Measurements from ENCODE around the gene TGFBR2. TPM values are rescaled to one million over a fixed set of nuclear protein-coding genes. Genes with fewer than 3 reads are reported as not detected.
A peak's percentile ranks its signal among the peaks of the same experiment; 100 is the strongest.

Gene TGFBR2
- total RNA-seq, 2 donors from 2014 or later: 37.7 to 45.9 TPM

DNA sequence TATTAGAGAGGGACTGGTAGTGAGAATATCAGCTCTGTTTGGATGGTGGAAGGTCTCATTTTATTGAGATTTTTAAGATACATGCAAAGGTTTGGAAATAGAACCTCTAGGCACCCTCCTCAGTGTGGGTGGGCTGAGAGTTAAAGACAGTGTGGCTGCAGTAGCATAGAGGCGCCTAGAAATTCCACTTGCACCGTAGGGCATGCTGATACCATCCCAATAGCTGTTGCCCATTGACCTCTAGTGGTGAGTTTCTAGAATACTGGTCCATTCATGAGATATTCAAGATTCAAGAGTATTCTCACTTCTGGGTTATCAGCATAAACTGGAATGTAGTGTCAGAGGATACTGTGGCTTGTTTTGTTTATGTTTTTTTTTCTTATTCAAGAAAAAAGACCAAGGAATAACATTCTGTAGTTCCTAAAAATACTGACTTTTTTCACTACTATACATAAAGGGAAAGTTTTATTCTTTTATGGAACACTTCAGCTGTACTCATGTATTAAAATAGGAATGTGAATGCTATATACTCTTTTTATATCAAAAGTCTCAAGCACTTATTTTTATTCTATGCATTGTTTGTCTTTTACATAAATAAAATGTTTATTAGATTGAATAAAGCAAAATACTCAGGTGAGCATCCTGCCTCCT lies 87.2 kb downstream of the TGFBR2 start:
- ATAC-seq (replicated peaks in 1 of 2) (peak; percentile 74 to 76), DNase-seq (peak; percentile 35 to 36)
- Mint-ChIP-seq H3K27me3 (ENCODE audit: low read depth) (no peaks in the 10 kb centered on the region), H3K27ac (peak overlapping the region; percentile 48), H3K36me3 (ENCODE audit: insufficient read depth in 2 of 2) (peaks cover 17 to 56% of the 10 kb centered on the region in 2 donors), H3K9me3 (no peaks in the 10 kb centered on the region), H3K4me3 (no peak overlapping the region), H3K4me1 (ENCODE audit: low read depth) (peaks cover 60% of the 10 kb centered on the region)

GRCh38 chr3:30694148-30694547 lies 87.7 kb downstream of the TGFBR2 start:
- ATAC-seq (replicated peaks in 1 of 2): no peak
- no peak for DNase-seq
- Mint-ChIP-seq H3K27me3 (ENCODE audit: low read depth) (no peaks in the 10 kb centered on the region), H3K4me1 (ENCODE audit: low read depth) (peaks cover 54% of the 10 kb centered on the region), H3K4me3 (no peak overlapping the region), H3K9me3 (no peaks in the 10 kb centered on the region), H3K27ac (peak overlapping the region; percentile 30), H3K36me3 (ENCODE audit: insufficient read depth in 2 of 2) (peaks cover 17 to 52% of the 10 kb centered on the region in 2 donors)

- no peaks in the 10 kb centered on the region for H3K9me3 Mint-ChIP-seq
- ATAC-seq (replicated peaks in 1 of 2): no peak
- peaks cover 50% of the 10 kb centered on the region for H3K4me1 Mint-ChIP-seq (ENCODE audit: low read depth)
- no peak overlapping the region for H3K4me3 Mint-ChIP-seq
- peak overlapping the region; percentile 30 for H3K27ac Mint-ChIP-seq
- H3K27me3 Mint-ChIP-seq (ENCODE audit: low read depth): no peaks in the 10 kb centered on the region
- no peak for DNase-seq
- peaks cover 14 to 50% of the 10 kb centered on the region in 2 donors for H3K36me3 Mint-ChIP-seq (ENCODE audit: insufficient read depth in 2 of 2)
Measured at GRCh38 chr3:30694668-30695067, 88.3 kb downstream of the TGFBR2 start.

DNA sequence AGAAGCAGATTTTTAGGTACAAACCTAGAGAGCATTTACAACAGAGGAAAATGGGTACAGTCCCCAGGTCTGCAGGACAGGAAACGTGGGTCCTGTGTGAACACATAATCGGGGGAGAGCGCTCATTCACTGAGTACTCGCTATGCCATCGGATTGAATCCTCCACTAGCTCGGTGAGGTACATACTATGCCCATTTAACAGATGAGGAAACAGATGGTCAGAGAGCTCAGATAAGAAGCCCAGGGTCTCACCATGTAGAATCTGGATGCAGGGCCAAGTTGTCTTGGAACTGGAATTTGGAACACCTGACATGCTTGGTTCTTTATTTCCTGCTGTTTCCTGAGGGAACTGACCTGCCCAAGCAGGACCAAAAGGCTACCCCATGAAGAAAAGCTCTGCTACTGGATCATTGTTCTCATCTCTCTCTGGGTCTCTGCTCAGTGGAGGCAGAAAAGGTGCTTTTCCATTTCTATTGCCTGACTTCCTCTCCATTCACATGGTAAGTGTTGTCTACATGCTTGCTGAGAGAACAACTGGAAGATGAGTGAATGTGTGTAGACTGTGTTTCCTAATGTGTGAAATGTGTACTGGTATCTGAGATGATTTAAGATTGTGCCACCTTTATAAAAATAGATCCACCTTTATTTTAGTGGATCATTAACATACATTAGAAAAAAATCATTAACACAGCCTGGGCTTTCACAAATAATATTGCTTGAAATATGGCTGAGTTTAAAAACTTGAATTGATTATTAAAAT lies 89.1 kb downstream of the TGFBR2 start:
- H3K4me3 Mint-ChIP-seq: no peak overlapping the region
- no peak for ATAC-seq (replicated peaks in 1 of 2)
- peaks cover 14 to 45% of the 10 kb centered on the region in 2 donors for H3K36me3 Mint-ChIP-seq (ENCODE audit: insufficient read depth in 2 of 2)
- H3K27me3 Mint-ChIP-seq (ENCODE audit: low read depth): no peaks in the 10 kb centered on the region
- DNase-seq: no peak
- H3K27ac Mint-ChIP-seq: peak overlapping the region; percentile 54
- no peaks in the 10 kb centered on the region for H3K9me3 Mint-ChIP-seq
- peaks cover 42% of the 10 kb centered on the region for H3K4me1 Mint-ChIP-seq (ENCODE audit: low read depth)

DNA sequence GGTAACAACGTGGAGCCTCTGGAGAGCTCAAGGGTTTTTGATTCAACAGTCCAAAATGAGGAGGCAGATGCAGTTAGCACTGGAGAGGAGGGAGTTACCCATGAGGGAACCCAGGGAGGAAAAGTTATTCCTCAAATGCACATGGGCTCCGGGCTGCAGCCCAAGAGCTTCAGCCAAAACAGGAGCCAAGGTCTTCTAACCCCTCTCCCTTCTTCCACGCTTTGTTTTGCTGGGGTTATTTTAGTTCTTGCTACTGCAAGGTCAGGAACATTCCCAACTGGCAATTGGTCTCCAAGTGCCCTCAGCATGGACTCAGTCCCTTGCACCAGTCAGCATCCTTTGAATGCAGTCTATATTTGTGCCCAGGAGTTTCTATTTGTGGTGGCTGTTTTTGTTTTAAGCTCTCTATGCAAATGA lies 90.0 kb downstream of the TGFBR2 start:
- H3K9me3 Mint-ChIP-seq: no peaks in the 10 kb centered on the region
- H3K4me1 Mint-ChIP-seq (ENCODE audit: low read depth): peaks cover 34% of the 10 kb centered on the region
- H3K36me3 Mint-ChIP-seq (ENCODE audit: insufficient read depth in 2 of 2): peaks cover 12 to 38% of the 10 kb centered on the region in 2 donors
- H3K4me3 Mint-ChIP-seq: no peak overlapping the region
- no peak for ATAC-seq (replicated peaks in 1 of 2)
- no peak overlapping the region for H3K27ac Mint-ChIP-seq
- no peak for DNase-seq
- no peaks in the 10 kb centered on the region for H3K27me3 Mint-ChIP-seq (ENCODE audit: low read depth)

DNA sequence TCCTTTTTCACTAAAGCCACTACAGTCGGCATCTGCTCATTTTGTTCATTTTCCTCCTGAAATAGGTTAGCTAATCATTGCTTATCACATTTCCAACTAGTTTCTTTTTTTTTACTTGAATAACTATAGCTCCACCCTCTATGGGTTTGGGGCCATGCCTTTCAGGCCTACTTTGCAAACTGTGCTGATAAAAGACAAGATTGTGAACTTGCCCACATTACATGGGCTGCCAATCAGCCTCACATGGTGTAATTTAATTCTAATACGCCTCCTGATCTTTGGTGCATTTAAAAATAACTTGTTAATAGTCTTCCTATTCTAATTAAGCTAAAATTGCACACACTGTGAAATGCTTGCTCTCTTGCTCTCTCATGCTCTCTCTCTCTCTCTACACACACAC lies 90.5 kb downstream of the TGFBR2 start:
- Mint-ChIP-seq H3K4me3 (no peak overlapping the region), H3K9me3 (no peaks in the 10 kb centered on the region), H3K4me1 (ENCODE audit: low read depth) (peaks cover 33% of the 10 kb centered on the region), H3K27ac (peak overlapping the region; percentile 85), H3K36me3 (ENCODE audit: insufficient read depth in 2 of 2) (peaks cover 12 to 36% of the 10 kb centered on the region in 2 donors), H3K27me3 (ENCODE audit: low read depth) (no peaks in the 10 kb centered on the region)
- DNase-seq: no peak
- no peak for ATAC-seq (replicated peaks in 1 of 2)

- Mint-ChIP-seq H3K36me3 (ENCODE audit: insufficient read depth in 2 of 2) (peaks cover 8 to 27% of the 10 kb centered on the region in 2 donors), H3K27me3 (ENCODE audit: low read depth) (no peaks in the 10 kb centered on the region), H3K27ac (peak overlapping the region; percentile 39), H3K4me3 (no peak overlapping the region), H3K4me1 (ENCODE audit: low read depth) (peaks cover 25% of the 10 kb centered on the region), H3K9me3 (no peaks in the 10 kb centered on the region)
- ATAC-seq (replicated peaks in 1 of 2) (no peak), DNase-seq (no peak)
Measured at GRCh38 chr3:30698549-30698948, 92.1 kb downstream of the TGFBR2 start.

DNA sequence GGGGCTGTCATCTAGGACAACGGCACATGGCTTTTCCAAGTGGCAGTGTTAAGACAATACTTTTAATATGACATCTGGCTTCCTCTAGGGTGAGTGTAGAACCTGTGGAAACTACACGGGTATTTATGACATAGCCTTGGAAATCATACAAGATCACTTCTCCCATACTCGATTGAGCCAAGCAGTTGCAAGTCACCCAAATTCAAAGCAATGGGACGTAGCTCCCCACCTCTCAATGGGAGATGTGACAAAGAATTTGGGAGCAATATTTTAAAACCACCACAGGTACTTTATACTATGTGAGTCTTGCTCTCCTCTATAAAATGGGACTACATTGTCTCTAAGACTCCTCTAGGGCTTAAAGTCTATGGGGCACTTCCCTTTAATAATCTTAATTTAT lies 93.5 kb downstream of the TGFBR2 start:
- H3K27me3 Mint-ChIP-seq (ENCODE audit: low read depth): no peaks in the 10 kb centered on the region
- DNase-seq (no peak), ATAC-seq (replicated peaks in 1 of 2) (no peak)
- peaks cover 18% of the 10 kb centered on the region for H3K4me1 Mint-ChIP-seq (ENCODE audit: low read depth)
- H3K27ac Mint-ChIP-seq: no peak overlapping the region
- peaks cover 4 to 19% of the 10 kb centered on the region in 2 donors for H3K36me3 Mint-ChIP-seq (ENCODE audit: insufficient read depth in 2 of 2)
- H3K4me3 Mint-ChIP-seq: no peak overlapping the region
- peaks cover 0 to 2% of the 10 kb centered on the region in 2 donors for H3K9me3 Mint-ChIP-seq

DNA sequence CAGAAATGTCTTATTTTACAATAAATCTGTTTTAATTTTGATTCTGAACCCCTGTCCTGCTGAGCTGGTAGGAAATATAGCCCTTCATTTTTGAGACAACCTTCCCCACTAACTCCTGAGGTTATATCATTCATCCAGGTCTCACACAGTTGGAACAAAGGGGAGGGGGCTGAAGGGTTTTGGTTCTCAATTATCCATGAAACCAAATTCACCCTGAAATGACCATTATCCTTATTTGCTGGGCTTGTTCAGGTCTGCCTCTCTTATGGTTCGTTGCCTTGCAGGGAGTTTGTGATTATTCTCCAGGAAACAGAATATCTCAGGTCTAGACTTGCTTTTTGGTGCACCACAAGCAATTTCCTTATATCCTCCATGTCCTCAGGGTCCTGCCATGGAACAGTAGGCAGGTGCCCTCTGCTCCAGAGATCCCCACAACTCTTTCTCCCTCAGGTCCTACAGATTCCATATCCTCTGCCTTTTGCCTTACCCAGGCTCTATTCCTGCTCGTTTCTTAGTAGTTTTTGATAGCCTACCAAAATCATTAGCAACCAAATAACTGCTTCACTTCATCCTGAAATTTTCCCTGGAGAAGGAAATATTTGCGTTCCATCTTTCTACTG lies 94.4 kb downstream of the TGFBR2 start:
- peak overlapping the region; percentile 35 for H3K27ac Mint-ChIP-seq

DNA sequence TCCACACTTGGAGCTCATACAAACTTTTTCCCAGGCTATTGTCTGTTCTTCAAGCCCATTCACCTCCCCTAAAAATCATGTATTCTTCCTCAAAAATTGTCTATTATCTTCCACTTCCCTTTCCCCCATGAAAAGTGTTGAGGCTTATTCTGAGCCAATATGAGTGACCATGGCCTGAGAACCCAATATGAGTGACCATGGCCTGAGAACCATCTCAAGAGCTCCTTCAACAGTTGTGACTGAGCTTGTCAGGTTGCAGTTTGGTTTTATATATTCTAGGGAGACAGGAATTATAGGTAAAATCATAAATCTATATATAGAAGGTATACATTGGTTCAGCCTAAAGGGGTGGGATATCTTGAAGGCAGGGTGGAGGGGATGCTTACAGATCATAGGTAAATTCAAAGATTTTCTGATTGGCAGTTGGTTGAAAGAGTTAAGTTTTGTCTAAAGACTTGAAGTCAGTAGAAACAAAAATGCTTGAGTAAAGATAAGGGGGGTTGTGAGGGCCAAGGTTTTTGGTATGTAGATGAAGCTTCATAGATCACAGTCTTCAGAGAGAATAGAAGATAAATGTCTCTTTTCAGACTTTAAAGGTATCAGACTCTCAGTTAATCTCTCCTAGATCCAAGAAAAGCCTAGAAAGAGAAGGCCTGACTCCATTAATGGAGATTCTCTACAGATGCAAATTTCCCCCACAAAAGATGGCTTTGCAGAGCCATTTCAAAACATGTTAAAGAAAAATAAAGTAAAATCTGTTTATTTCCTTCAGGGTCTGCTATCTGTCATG lies 95.8 kb downstream of the TGFBR2 start:
- Mint-ChIP-seq H3K9me3 (peaks cover 0 to 10% of the 10 kb centered on the region in 2 donors), H3K36me3 (ENCODE audit: insufficient read depth in 2 of 2) (peaks cover 2 to 14% of the 10 kb centered on the region in 2 donors), H3K4me3 (no peak overlapping the region), H3K27ac (peak overlapping the region; percentile 55), H3K27me3 (ENCODE audit: low read depth) (no peaks in the 10 kb centered on the region), H3K4me1 (ENCODE audit: low read depth) (peaks cover 5% of the 10 kb centered on the region)
- no peak for DNase-seq
- no peak for ATAC-seq (replicated peaks in 1 of 2)

More for the DNA sequence above, 94.4 kb downstream of the TGFBR2 start:
- Mint-ChIP-seq H3K27me3 (ENCODE audit: low read depth) (no peaks in the 10 kb centered on the region), H3K4me3 (no peak overlapping the region), H3K9me3 (peaks cover 0 to 3% of the 10 kb centered on the region in 2 donors), H3K36me3 (ENCODE audit: insufficient read depth in 2 of 2) (peaks cover 0 to 12% of the 10 kb centered on the region in 2 donors), H3K4me1 (ENCODE audit: low read depth) (peaks cover 10% of the 10 kb centered on the region)
- ATAC-seq (replicated peaks in 1 of 2): no peak
- no peak for DNase-seq

DNA sequence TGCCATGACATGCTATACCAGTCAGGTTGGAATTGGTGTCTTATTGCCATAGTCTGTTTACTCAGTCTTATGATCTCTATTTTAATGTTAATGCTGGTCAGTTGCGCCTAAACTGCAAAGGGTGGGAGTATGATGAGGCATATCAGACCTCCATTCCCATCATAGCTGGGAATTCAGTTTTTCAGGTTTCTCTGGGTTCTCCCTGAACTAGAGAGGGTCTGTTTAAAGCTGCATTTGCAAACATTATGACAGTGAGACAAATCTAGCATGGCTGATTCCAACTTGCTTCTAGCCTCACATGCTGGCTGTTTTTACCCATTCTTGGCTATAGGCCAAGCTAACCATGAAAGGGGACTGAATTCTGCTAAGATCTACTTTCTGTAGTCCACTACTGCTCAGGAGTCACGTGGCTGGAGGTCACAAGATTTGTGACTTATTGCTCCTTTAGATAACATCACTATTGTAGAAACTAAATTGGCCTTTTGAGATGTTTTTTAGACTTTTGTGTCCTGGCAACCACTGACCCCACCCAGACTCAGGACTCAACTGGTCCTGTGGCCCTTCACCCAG lies 96.5 kb downstream of the TGFBR2 start:
- Mint-ChIP-seq H3K9me3 (peaks cover 0 to 11% of the 10 kb centered on the region in 2 donors), H3K4me3 (no peak overlapping the region), H3K27me3 (ENCODE audit: low read depth) (no peaks in the 10 kb centered on the region), H3K36me3 (ENCODE audit: insufficient read depth in 2 of 2) (peaks cover 4 to 11% of the 10 kb centered on the region in 2 donors), H3K27ac (no peak overlapping the region), H3K4me1 (ENCODE audit: low read depth) (no peaks in the 10 kb centered on the region)
- ATAC-seq (replicated peaks in 1 of 2) (no peak), DNase-seq (no peak)

All from activated T-cell treated with anti-CD3 and anti-CD28 coated beads, Interleukin-2, amount 50 U/mL, for 72 hours (primary cell).